ENCODE results near the gene RFESD.

- no peak for TF ChIP-seq TAF1 (IDR thresholded peaks at IDR 0.05; ENCODE audit: borderline replicate concordance, insufficient read depth, low read length)
- no peak for TF ChIP-seq POLR2AphosphoS5 (IDR thresholded peaks at IDR 0.05; ENCODE audit: low read depth, low read length)
- no peak for TF ChIP-seq SIN3A (IDR thresholded peaks at IDR 0.05; ENCODE audit: borderline replicate concordance, insufficient read depth, low read length)
- no peak for TF ChIP-seq REST (IDR thresholded peaks at IDR 0.05; ENCODE audit: insufficient read depth in 1 of 2, low read depth in 2 of 2, low read length in 2 of 2)
These were observed 2.1 kb upstream of the RFESD start for GRCh38 chr5:95644351-95645042.

Measured in PFSK-1 (cell line).